Left hindlimb (tissue), 1 donor: ENCODE data around the gene ZNF653.
"Not testable (repeated sequence)": the region's sequence is repeated elsewhere in the genome, so short reads cannot be mapped to it uniquely, and the experiment has no call there.

Experiments used
- DNase-seq: peaks from one replicate; pipeline ENCODE4 v3.0.0-alpha.2; 2018

The ZNF653 gene

GRCh38 chr19:11453468-11454341 is 51.9 kb downstream of the ZNF653 start:
- DNase-seq, result no peak

GRCh38 chr19:11452620-11453310 is 52.9 kb downstream of the ZNF653 start:
- no peak for DNase-seq

GRCh38 chr19:11451871-11452619 is 53.6 kb downstream of the ZNF653 start:
- peak; percentile 43 for DNase-seq

- no peak for DNase-seq
Measured at GRCh38 chr19:11451327-11451870, 54.2 kb downstream of the ZNF653 start.

GRCh38 chr19:11450570-11451326 is 54.9 kb downstream of the ZNF653 start:
- no peak for DNase-seq

GRCh38 chr19:11448923-11449554 is 56.6 kb downstream of the ZNF653 start:
- no peak for DNase-seq

- DNase-seq, result no peak
Measured at GRCh38 chr19:11448410-11448809, 57.2 kb downstream of the ZNF653 start.

GRCh38 chr19:11447347-11448262 is 58.0 kb downstream of the ZNF653 start:
- DNase-seq, result no peak

GRCh38 chr19:11446652-11447301 is 58.9 kb downstream of the ZNF653 start:
- DNase-seq, result no peak

GRCh38 chr19:11446271-11446651 is 59.4 kb downstream of the ZNF653 start:
- no peak for DNase-seq

GRCh38 chr19:11445141-11445540 is 60.5 kb downstream of the ZNF653 start:
- DNase-seq, result no peak

- peak; percentile 18 for DNase-seq
Measured at GRCh38 chr19:11444059-11444458, 61.6 kb downstream of the ZNF653 start.

- DNase-seq, result no peak
Measured at GRCh38 chr19:11437955-11438354, 67.7 kb downstream of the ZNF653 start.

GRCh38 chr19:11435833-11436313 is 69.8 kb downstream of the ZNF653 start:
- DNase-seq, result no peak

GRCh38 chr19:11435057-11435832 is 70.4 kb downstream of the ZNF653 start, which contains the start of the genes ODAD3 and PRKCSH:
ODAD3 (minus strand) TSS chr19:11435121; CDS start chr19:11435016, 105 bp downstream.
PRKCSH (plus strand) TSS chr19:11435635; CDS start chr19:11436118, 483 bp downstream.
- DNase-seq, result peak; percentile 100

- no peak for DNase-seq
Measured at GRCh38 chr19:11434703-11435056, 71.0 kb downstream of the ZNF653 start.

- not testable (repeated sequence) for DNase-seq
Measured at GRCh38 chr19:11433526-11433925, 72.1 kb downstream of the ZNF653 start.
